Measurements from ENCODE around the gene PARVA.
A peak's percentile ranks its signal among the peaks of the same experiment; 100 is the strongest.
"Not testable (repeated sequence)": the region's sequence is repeated elsewhere in the genome, so short reads cannot be mapped to it uniquely, and the experiment has no call there.

Gene PARVA

DNA sequence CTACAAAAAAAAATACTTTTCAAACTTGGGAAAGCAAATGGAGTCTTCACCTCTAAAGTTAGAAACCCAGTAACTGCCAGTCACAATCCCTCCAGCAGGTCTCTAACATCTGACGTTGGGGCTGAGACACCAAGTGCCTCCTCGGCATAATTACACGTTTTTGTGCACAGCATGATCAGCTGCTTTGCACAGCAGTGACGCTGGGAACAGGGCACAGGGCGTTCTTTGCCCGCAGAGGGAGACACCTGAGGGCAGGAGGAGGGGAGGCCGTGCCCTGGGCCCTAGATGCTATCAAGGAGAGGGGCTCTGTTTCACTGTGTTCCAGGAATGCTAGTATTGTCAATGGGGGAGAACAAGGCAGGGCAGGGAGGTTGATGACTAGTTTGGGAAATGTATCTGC is 120.1 kb downstream of the PARVA start:
- DNase-seq (ENCODE audit: low read depth, low spot score), result no peak

DNA sequence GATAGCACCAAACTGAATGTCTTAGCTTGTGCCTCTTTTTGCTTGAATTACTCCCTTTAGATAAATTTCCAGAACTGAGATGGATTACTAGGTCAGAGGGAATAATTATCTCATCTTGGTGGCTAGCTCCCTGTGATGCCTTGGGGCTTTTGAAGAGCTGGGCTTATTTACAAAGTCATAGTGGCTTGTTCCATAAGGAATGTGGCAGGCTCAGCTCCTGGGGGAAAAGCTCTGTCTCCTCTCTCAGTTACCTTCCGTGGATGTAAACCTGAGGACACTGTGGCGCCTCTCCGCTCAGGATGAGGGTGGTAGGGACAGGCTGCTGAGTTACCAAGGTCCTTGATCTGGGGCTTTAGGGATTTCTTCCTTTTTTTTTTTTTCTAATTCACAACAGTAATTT is 121.7 kb downstream of the PARVA start:
- no peak for DNase-seq (ENCODE audit: low read depth, low spot score)

DNA sequence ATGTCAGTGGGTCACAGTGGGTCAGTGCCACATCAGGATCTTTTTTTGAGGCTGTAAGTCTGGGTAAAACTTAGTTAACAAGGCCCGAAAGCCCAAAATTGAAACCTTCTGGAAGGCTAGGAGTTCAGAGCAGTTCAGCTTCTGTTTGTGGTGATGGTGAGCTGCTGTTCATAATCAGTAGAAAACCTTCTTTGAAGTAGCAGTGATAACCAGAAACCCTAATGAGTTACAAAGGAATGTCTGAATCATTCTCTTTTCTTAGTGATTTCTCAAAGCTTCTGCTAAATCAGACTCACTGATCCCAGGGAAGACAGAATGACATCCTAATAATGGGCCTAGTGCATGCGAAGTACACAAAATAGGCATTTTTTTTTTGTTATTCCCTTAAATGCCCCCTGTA is 124.7 kb downstream of the PARVA start:
- no peak for DNase-seq (ENCODE audit: low read depth, low spot score)

DNA sequence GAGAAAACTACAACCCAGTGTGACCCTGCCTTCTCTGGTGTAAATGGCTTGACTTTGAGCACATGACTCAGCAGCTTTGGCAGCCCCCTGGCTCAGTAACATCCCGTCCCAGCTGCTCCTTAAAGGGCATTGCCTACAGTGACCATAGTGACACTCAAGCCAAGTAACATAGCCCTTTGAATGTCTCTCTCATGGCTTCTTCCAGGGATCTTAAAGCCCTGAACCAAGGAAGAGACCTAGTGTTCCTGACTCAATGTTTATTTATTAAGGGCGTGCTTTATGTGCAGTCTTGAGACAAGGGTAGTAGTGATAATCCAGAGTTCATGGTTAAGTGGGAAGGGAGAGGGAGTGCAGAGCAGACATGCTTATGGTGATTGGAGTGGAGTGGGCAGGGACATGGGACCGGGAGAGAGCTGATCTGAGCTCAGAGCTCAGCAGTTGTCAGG is 125.7 kb downstream of the PARVA start:
- DNase-seq (ENCODE audit: low read depth, low spot score), result no peak

DNA sequence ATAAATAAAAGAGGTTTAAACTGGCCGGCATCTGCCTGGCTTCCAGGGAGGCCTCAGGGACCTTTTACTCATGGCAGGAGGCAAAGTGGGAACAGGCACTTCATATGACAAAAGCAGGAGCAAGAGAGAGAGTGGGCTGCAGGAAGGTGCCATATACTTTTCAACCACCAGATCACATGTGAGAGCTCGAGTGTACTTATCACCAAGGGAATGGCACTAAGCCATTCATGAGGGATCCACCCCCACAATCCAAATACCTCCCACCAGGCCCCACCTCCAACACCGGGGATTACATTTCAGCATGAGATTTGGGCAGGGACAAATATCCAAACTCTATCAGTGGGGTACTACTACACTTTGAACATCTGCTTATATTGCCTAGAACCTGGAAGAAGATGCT is 126.5 kb downstream of the PARVA start:
- DNase-seq (ENCODE audit: low read depth, low spot score), result no peak

DNA sequence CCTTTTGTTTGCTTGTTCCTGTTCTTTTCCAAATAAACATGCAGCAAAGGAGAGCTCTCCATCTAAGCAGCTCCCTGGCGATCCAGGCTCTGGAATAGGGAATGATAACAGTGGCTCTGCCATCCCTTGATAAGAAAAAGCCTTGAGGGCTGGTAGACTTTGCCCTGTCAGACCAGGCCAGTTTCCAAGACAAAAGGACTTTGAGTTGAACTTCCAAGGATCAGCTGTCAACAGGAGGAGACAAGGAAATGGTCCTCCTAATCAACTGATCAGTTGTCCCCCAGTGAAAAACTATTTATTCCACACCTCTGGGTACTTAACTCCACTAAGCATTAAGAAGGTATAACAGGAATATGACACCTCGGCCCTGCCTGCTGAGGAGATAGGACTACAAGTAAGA is 127.8 kb downstream of the PARVA start:
- no peak for DNase-seq (ENCODE audit: low read depth, low spot score)

DNA sequence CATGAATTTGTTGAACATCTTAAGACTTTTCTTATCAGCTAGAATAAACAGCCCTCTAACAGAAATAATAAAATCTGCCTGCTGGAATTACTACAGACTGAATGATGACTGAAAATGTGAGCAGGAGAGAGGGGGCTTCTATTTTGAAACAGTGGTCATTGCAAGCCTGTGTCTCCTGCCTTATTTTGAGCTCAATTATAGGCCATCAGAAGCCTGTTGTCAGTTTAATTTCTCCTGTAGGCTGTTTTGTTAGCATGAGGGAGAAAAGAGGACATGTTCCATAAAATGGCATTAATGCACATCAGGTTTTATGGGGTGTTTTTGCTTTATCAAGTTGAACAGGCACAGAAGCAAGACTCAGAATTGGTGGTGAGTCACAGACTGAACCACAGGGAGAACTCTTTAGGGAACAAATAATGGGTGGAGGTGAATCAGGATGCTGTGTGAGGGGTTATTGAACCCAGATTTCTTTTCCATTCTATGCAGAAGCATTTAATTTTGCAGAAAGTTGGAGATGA is 129.1 kb downstream of the PARVA start:
- DNase-seq (ENCODE audit: low read depth, low spot score), result no peak

DNA sequence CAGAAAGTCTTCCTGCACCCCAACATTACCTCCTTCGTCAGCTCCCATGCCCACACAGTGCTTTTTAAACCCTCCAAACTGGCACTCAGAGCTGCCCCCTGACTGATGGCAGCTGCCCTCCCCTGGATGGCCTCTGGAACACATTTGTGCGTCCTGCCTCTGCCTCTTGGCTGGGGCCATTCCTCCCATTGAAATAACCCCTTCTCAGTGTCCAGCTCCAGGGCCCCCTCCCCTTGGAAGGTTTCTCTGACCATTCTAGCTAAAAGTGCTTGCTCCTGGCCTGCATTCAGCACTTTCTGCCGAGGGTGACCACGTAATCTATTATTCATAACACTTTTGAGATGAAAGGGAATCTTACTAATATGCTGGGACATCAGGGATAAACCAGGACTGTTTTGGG is 130.0 kb downstream of the PARVA start:
- DNase-seq (ENCODE audit: low read depth, low spot score), result no peak

DNA sequence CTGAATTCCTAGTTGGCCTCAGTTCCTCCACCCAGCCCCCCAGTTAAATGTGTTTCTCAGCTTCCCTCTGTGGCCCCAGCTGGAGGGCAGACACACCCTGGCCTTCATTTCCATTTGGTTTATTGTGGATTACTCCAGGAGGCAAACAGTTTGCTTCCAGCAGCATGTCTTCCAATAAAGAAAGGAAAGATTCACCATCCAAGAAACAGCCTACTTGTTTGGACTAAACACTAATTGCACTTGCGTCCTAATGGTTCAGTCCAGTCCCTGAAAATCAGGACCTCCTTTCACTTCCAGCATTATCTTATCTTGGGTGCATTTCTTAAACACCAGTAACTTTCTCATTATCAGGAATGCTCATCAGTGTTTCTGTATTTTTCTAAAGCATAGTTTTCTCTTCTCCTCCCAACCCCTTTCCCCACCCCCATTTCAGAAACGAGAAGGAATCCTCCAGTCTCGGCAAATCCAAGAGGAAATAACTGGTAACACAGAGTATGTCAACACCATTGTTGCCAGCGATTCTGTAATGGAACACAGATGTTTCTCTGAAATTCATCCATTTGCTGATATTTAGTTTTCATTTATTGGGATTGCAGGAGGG is 130.9 kb downstream of the PARVA start:
- DNase-seq (ENCODE audit: low read depth, low spot score), result peak; percentile 29

DNA sequence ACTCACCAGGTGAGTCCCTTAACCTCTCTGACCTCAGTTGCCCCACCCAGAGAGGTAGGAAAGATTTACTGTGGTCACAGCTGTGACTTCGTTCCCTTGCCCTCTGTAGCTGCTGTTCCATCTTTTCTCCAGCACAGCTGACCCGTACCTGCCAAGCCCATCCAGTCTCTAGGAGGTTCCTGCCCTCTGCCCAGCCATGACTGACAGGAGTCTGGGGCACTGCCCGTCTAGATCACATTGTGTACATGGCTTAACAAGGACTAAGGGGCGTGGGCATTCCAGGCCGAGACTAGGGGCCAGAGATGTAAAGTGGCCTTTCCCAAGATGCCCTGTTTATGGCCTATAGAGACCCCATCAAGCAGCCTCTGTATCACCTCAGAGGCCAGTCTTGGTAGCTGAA is 132.0 kb downstream of the PARVA start:
- no peak for DNase-seq (ENCODE audit: low read depth, low spot score)

DNA sequence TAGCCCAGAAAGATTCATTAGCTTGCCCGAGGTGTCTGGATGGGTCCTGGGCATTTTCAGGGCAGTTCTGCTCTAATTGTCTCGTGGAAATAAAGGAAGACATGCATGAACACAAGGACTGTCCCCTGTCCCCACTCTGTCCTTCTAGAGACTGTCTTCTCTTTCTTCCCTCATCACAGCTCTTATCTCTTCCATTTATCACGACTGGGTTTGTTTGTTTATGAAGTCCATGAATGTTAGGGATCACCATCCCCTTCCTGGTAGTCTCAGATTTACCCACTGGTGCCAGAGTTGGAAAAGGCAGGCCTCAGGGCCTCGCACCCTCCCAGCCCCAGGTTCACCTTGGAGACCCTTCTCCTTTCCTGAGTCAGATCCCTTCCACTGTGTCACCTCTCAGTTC is 134.8 kb downstream of the PARVA start:
- DNase-seq (ENCODE audit: low read depth, low spot score), result no peak

DNA sequence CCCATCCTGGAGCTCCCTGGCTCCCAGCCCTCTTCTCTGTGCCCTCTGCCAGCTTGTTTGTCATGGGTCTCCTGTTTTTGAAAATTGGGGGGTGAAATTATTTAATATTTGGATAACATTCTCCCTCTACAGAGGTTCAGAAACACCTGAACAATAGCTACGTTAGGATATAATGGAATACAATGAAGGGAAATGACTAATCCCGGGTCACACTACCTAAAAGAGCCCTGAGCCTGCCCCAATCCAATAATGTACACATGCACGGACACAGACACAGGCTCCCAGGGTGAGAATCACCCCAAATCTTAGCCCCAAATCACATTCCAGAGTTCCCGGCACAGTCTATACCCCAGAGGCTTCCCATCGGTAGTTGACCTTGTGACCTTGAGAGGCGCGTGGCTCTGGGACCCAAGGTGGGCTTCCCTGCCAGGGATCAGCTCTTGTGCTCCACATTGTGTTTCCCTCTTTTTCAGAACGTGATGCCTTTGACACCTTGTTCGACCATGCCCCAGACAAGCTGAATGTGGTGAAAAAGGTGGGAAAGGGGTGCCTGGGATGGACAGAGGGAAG is 135.5 kb downstream of the PARVA start:
- DNase-seq (ENCODE audit: low read depth, low spot score), result no peak

DNA sequence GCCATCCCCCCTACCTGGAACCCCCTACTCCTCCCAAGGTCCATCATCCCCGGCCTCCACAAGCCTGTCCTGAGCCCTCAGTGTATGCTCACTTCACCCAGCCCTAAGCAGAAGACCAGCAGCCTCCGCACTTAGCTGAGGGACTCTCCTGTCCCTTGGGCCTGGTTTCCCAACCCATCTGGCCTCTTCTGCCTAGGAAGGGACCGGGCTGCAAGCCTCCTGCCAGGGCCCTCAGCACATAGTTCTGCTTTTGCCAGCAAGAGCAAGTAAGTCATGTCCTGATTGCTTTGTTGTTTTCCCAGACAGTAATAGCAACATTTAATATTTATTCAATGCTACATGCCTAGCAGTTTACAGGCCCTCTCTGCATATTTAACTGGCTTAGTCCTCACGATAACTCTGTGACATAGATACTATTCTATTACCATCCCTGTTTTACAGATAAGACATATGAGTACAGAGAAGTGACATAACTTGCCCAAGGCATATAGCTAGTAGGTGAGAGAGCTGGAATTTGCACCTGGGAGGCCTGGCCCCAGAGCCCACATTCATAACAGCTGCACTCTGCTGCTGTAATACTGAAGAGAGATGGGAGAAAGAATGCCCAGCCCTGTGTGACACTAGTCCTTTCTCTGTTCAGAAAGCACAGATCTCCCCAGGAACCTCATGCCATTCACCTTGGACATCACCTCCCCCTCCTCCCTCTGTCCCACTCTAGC is 139.2 kb downstream of the PARVA start:
- no peak for DNase-seq (ENCODE audit: low read depth, low spot score)

DNA sequence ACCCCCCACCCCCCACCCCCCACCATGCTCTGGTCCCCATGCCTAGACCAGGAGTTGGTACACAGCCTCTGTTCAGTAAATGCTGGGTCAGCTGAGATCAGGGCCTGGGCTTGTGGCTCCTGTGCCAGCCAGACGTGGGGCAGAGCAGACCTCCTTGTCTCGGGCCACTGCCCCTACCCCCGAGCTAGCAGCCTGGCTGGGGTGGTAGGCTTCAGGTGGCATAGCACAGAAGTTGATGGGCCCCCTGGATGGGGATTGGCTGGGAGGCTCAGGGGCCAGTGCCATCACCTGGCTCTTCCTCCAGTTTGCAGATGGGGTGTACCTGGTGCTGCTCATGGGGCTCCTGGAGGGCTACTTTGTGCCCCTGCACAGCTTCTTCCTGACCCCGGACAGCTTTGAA is 139.9 kb downstream of the PARVA start:
- DNase-seq (ENCODE audit: low read depth, low spot score), result no peak

DNA sequence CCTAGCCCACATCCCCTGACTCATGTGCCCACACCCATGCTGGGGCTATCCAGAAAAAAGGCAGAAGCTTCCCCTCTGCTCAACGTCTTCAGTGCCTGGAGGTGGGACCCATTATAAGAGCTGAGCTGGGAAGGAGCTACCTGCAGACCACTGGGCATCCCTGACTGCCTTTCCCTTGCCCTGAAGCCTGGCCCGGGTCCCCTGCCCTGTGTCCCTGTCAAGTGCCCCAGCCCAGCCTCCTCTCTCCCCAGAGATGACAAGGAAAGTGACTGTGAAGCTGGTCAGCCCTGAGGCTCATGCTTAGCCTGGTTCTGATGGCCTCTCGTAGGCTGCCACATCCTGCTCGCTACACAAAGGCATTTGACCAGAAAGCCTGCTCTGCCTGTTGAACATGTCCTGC is 140.4 kb downstream of the PARVA start:
- no peak for DNase-seq (ENCODE audit: low read depth, low spot score)

DNA sequence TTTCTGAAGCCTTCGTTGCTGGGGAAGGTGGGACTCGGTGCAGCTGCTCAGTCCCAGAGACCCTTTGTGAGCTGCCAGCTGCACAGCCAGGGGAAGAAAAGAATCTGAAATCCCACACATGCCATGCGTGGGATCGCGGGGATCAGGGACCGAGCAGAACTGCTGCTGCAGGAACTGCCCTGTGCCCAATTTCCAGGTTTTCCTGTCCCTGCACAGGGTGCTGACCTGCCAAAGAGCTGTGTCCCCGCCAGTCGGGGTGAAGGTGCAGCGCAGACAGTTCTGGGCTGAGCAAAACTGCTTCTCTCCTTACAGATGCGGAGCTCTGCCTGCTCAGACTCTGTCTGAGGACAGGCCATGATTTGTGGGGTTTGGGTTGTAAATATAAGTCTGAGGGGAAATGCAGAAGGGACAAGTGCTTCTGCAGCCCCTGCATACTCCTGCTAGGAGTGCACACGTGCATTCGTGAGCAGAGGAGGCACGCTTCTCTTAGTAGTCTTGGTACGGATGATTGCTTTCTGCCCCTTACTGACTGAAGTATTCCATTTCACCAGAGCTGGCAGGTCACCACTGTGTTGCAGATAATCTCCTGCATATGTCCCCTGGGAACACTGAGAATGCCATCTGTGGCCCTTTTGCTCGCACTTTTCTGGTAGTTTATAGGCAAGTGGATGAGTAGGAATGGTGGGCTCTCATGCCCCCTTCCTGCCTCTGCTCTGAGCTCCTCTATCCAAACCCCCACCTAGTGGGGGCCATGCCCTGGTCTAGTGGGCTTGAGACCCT is 141.4 kb downstream of the PARVA start:
- no peak for DNase-seq (ENCODE audit: low read depth, low spot score)

DNA sequence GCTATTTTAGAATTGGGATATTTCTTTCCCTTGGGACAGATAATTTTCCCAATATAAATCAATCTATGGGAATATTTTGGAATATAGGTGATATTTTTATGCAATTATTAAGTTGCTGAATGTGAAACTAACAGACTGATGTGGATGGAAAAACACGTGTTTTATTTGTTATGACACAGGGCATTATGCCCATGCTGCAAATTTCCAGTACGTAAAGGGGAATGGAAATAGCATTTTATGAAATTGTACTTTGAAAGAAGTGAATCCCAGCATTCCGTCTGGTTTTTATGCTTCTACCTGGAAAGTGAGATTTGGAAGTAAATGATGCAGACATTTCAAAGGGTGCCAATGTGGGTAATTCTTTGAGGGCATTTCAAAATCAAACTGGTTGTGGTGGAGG is 142.7 kb downstream of the PARVA start:
- no peak for DNase-seq (ENCODE audit: low read depth, low spot score)

DNA sequence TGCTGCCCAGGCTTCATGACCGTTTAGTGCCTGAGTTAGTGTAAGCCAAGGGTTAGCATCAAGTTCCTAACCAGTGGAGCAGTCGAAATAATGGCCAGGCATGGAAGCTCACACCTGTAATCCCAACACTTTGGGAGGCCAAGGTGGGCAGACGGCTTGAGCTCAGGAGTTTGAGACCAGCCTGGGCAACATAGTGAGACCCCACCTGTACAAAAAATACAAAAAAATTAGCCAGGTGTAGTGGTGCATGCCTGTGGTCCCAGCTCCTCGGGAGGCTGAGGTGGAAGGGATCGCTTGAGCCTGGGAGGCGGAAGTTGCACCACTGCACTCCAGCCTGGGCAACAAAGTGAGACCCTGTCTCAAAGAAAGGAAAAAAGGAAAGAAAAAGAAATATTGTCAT is 143.2 kb downstream of the PARVA start:
- not testable (repeated sequence) for DNase-seq (ENCODE audit: low read depth, low spot score)

DNA sequence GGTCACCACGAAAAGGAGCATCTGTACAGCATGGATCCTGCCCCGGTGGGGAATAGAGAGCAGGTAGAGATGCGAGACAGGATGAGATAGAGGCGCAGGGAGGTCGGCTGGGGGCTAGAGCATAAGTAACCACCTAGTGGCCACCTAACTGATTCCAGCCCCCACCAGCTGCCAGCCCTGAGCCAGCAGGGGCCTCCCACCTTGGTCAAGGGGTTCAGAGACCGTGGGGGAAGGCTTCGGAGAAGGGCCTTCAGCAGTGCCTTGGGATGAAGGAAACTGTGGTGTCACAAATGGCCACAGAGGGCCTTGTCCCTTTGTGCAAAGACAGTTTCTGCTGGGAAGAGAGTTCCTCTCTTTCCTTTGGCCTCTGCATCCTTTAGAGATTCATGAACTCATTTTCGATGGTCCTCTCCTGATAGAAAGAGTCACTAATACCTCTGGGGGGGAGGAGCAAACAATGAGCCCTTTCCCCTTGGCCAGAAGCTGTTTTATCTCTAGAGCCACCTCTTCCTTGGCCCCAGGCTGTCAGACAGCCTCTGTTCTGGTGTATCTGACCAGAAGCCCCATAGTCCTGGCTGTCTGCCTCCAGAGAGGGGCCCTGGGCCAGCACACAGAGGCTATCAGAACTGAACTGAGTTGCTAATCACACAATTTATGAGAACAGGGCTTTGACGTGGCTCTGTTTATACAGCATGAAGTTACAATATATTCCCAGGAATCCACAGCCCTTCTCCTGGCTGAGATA is 146.0 kb downstream of the PARVA start:
- DNase-seq (ENCODE audit: low read depth, low spot score), result no peak

DNA sequence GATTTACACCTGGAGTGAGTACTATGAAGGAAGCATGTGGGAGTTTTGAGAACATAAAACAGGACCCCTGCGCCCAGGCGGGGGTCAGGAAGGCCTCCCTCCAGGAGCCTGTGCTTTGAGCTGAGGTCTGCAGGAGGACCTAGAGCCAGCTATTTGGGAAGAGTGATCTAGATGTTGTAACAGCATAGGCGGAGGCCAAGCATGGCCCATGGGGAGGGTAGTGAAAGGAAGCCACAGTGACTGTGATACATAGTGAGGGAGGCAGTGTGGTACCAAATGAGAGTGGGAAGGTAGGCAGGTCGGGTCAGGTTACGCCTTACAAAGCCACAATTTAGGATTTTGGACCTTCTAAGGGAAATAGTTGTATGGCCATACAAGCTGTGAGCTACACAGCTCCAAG is 147.5 kb downstream of the PARVA start:
- no peak for DNase-seq (ENCODE audit: low read depth, low spot score)

DNA sequence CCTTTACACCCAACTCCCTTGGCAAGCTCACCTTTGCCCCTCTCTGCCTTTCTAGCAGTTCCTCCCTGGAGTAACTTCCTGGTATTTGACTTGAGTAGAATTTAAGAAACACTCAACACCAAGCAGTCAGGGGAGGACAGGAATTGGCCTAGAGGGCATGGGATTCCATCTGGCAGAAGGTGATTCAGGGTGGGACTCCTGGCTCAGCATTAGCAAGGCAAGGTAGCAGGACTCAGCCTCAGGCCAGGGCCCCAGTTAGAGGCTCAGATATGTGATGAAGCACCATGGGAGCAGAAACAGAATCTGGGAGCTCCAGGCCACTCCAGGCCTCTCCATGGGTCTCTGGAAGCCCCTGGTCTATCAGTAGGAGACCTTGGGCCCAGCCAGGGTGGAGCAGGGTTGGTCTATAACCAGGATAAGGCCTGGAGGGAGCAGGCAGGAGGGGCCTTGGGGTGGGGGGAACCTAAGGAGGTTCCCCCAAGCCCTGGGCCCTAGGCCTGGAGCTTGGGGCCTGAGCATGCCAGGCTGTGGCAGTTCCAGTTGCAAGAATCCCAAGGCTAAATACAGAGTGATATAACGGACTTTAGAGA is 148.2 kb downstream of the PARVA start:
- no peak for DNase-seq (ENCODE audit: low read depth, low spot score)
